Measurements from ENCODE around the gene SEMA3F. TPM values are rescaled to one million over a fixed set of nuclear protein-coding genes. Genes with fewer than 3 reads are reported as not detected.
A peak's percentile ranks its signal among the peaks of the same experiment; 100 is the strongest.

SEMA3F gene
- total RNA-seq, 6 experiments from 2014 or later, result 1.2 to 5.9 (median 4.2) TPM

DNA sequence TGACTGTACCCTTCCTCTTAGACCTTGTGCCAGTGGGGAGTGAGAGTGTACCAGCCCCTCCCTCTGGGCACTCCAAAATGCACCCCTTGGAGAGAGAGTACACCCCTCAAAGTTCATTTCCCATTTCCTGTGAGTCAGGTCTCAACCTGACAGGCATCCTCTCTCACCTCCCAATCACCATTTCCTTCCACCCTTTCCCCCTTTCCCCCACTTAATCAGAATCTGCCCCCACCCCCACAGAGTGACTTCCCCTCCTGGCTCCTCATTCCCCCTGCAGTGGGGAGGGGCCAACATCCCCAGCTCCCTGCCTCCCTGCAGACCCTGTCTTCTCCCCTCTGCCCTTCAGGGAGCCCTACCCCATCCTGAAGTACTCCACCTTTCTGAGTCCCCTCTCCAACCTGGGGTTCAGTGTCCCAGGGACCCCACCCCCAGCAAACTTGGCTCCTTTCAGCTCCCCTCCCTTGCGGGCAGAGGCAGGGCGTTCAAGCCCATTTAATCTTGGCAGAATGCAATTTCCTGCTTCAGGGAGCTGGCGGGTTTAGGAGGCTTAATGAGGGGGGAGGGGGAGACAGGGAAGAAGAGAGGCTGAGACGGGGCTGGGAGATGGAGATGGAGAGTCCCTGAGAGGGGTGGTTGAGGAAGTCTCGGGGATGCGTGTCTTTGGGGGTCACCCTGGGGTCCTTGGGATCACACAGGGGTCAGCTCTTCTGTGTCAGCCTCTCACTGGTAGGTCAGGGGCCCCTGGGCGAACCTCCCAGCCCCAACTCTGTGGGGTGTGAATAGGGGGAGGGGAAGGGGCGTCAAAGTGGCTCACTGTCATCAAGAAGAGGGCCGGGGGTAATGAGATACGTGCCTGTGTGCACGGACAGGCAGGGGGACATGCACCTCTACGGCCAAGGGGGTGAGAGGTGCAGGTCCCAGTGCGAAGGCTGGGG lies 16.6 kb upstream of the SEMA3F start:
- 21% methylated on average over 11 of the region's 13 CpGs for WGBS (ENCODE audit: insufficient coverage, low coverage, low lambda C conversion rate, missing lambda C conversion rate)
- no peak overlapping the region for H3K27ac ChIP-seq
- DNase-seq (no peak), ATAC-seq (no peak)
- no peaks in the 10 kb centered on the region for H3K9me3 ChIP-seq
- no peaks in the 10 kb centered on the region for H3K36me3 ChIP-seq
- intact Hi-C loops (cut with DNase I), result no loop called here
- TF ChIP-seq, protein P1, sequence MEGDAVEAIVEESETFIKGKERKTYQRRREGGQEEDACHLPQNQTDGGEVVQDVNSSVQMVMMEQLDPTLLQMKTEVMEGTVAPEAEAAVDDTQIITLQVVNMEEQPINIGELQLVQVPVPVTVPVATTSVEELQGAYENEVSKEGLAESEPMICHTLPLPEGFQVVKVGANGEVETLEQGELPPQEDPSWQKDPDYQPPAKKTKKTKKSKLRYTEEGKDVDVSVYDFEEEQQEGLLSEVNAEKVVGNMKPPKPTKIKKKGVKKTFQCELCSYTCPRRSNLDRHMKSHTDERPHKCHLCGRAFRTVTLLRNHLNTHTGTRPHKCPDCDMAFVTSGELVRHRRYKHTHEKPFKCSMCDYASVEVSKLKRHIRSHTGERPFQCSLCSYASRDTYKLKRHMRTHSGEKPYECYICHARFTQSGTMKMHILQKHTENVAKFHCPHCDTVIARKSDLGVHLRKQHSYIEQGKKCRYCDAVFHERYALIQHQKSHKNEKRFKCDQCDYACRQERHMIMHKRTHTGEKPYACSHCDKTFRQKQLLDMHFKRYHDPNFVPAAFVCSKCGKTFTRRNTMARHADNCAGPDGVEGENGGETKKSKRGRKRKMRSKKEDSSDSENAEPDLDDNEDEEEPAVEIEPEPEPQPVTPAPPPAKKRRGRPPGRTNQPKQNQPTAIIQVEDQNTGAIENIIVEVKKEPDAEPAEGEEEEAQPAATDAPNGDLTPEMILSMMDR (IDR thresholded peaks at IDR 0.05), result no peak
- no peak for TF ChIP-seq POLR2A (IDR thresholded peaks at IDR 0.05)
- no peak overlapping the region for H3K4me3 ChIP-seq
- H3K27me3 ChIP-seq, result no peaks in the 10 kb centered on the region
- H3K4me1 ChIP-seq, result no peaks in the 10 kb centered on the region

DNA sequence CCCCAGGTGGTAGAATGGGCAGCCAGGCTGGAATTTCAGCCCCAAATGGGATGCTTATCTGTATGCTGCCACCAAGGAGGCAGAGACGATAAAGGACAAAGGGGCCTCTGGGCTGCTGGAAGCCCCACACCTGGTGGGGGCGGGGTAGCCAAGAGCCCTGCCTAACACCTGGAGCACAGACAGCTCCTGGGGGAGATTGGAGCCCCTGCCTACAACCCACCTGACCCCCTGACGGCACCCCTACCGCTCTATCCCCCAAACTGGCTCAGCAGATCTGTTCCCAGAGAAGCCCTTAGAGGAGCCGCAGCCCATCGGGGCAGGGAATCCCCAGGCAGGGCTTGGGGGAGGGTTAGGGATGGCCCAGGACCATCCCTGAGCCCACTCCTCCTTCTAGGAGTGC lies 15.8 kb upstream of the SEMA3F start:
- ATAC-seq (no peak), DNase-seq (no peak)
- Histone ChIP-seq H3K4me1 (no peaks in the 10 kb centered on the region), H3K27me3 (no peaks in the 10 kb centered on the region), H3K4me3 (no peak overlapping the region), H3K9me3 (no peaks in the 10 kb centered on the region), H3K27ac (no peak overlapping the region), H3K36me3 (no peaks in the 10 kb centered on the region)
- intact Hi-C loops (cut with DNase I), result no loop called here
- no peak for TF ChIP-seq POLR2A (IDR thresholded peaks at IDR 0.05)
- TF ChIP-seq, protein P1 (IDR thresholded peaks at IDR 0.05), result no peak
- WGBS (ENCODE audit: insufficient coverage, low coverage, low lambda C conversion rate, missing lambda C conversion rate), result 20% methylated on average over 1 of the region's 6 CpGs

DNA sequence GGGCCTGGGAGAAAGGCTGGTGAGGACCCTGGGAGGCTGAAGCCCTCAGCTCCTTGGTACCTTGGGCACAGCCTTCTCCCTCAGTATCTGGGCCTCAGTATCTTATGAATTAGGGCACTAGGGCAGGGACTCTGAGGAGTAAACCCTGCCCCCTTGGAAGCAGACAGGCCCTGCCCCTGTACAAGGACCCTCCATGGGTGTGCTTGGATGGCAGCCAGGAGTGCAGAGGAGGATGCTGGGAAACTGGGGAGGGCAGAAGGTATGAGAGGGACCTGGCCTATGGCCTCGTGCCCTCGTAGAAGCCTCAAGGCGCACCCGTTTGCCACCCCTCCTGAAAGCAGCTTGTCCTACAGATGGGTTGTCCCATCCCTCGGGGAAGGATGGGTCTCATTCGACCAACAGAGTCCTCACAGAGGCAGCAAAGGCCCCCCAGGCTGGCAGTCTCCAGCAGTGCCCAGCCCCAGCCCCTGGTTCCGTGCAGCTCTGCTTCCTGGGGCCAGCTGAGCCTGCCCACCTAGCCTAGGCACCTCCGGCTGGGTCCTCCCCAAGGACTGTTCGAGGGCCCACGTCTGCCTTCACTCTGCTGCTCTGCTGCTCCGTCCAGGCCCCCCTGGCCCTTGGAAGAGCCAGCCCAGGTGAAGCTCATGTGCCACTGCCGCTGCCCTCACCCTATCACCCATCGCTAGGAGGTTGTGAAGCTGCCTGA lies 15.3 kb upstream of the SEMA3F start:
- no peaks in the 10 kb centered on the region for H3K9me3 ChIP-seq
- TF ChIP-seq, protein P1 (IDR thresholded peaks at IDR 0.05), result no peak
- TF ChIP-seq POLR2A (IDR thresholded peaks at IDR 0.05), result no peak
- no peaks in the 10 kb centered on the region for H3K27me3 ChIP-seq
- 100% methylated on average over 1 of the region's 13 CpGs for WGBS (ENCODE audit: insufficient coverage, low coverage, low lambda C conversion rate, missing lambda C conversion rate)
- ATAC-seq, result peak in 1 of 4 donors; percentile 11
- intact Hi-C loops (cut with DNase I), result no loop called here
- H3K4me1 ChIP-seq, result no peaks in the 10 kb centered on the region
- H3K27ac ChIP-seq, result no peak overlapping the region
- no peak for DNase-seq
- no peak overlapping the region for H3K4me3 ChIP-seq
- H3K36me3 ChIP-seq, result no peaks in the 10 kb centered on the region

DNA sequence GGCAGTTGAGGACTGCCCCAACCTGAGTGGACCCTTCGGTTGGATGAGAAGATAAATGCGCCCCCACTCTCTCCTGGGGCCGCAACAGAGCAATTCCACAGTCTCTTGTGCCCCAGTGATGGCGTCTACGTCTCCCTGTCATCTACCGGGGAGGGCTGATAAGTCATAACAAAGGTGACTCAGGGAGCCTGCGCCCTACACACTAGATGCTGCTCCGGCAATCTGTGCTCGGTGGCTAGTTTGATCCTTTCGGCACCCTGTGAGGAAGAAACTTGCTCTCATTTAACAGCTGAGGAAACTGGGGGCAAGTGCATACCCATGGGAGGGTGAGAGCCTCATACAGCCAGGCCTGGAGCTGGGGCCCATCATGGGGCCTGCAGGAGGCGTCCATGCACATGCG lies 14.1 kb upstream of the SEMA3F start:
- H3K27ac ChIP-seq, result no peak overlapping the region
- H3K27me3 ChIP-seq, result no peaks in the 10 kb centered on the region
- no CpG with 5 or more reads among the region's 12 CpGs for WGBS (ENCODE audit: insufficient coverage, low coverage, low lambda C conversion rate, missing lambda C conversion rate)
- ATAC-seq (no peak), DNase-seq (no peak)
- H3K4me3 ChIP-seq, result no peak overlapping the region
- no peaks in the 10 kb centered on the region for H3K9me3 ChIP-seq
- no peak for TF ChIP-seq POLR2A (IDR thresholded peaks at IDR 0.05)
- TF ChIP-seq, protein P1 (IDR thresholded peaks at IDR 0.05), result no peak
- intact Hi-C loops (cut with DNase I), result no loop called here
- no peaks in the 10 kb centered on the region for H3K36me3 ChIP-seq
- H3K4me1 ChIP-seq, result no peaks in the 10 kb centered on the region

All from right lobe of liver (tissue), 6 donors.